GM11168 (cell line): ENCODE data around the gene FASTKD3.
"Not testable (repeated sequence)": the region's sequence is repeated elsewhere in the genome, so short reads cannot be mapped to it uniquely, and the experiment has no call there.

Experiments
- in situ Hi-C: fragments of 300-500 bp; cut with MboI; formaldehyde crosslinking; loops from one replicate; pipeline ENCODE4 v1.12.0; 2022; ENCODE audit warnings: low sequenced_read_pairs; ENCODE audit not compliant: unreplicated experiment

The FASTKD3 gene, protein sequence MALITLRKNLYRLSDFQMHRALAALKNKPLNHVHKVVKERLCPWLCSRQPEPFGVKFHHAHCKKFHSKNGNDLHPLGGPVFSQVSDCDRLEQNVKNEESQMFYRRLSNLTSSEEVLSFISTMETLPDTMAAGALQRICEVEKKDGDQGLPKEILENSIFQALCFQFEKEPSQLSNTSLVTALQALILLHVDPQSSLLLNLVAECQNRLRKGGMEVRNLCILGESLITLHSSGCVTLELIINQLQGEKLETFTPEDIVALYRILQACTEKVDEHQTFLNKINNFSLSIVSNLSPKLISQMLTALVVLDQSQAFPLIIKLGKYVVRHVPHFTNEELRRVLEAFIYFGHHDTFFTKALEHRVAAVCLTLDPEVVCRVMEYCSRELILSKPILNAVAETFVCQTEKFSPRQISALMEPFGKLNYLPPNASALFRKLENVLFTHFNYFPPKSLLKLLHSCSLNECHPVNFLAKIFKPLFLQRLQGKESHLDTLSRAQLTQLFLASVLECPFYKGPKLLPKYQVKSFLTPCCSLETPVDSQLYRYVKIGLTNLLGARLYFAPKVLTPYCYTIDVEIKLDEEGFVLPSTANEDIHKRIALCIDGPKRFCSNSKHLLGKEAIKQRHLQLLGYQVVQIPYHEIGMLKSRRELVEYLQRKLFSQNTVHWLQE

GRCh38 chr5:7868773-7869473, at the start of gene FASTKD3, which contains the start of gene MTRR:
FASTKD3 (minus strand) TSS chr5:7869031; CDS start chr5:7868083, 948 bp downstream.
MTRR (plus strand) TSS chr5:7869148; CDS start chr5:7870795, 1,647 bp downstream.
- in situ Hi-C loops = no loop called here

DNA sequence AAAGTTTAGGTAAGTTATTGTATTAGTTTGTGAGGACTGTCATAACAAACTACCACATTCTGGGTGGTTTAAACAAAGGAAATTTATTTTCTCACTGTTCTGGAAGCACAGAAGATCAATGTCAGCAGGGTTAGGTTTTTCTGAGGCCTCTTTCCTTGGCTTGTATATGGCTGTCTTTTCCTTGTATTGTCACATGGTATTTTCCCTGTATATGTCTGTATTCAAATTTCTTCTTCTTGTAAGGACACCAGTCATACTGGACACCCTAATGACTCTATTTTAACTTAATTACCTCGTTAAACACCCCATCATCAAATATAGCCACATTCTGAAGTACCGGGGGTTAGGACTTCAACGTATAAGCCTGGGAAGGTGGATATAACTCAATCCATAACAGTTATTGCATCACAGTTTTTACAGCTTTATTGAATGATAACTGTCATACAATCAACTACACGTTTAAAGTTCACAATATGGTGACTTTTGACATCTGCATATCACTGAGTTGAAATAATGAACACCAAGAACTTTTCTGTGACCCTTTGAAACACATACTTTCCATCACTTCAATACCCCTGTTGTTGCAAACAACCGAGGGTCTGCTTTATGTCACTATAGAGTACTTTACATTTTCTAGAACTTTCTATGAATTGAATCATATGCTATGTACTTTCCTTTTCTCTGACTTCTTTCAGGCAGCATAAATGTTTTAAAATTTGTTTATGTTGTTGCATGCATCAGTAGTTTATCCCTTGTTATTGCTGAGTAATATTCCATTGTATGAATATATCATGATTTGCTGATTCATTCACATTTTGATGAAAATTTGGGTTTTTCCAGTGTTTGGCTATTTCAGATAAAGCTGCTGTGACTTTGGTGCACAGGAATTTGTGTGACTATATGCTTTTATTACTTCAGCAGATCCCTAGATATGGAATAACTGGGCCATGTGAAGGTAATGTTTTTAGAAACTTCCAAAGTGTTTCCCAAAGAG, 48.6 kb upstream of the FASTKD3 start:
- in situ Hi-C loops = no loop called here

- in situ Hi-C loops = no loop called here
Measured at GRCh38 chr5:7916171-7916804, 47.5 kb upstream of the FASTKD3 start.

- in situ Hi-C loops = not testable (repeated sequence)
Measured at GRCh38 chr5:7911429-7911771, 42.6 kb upstream of the FASTKD3 start.

DNA sequence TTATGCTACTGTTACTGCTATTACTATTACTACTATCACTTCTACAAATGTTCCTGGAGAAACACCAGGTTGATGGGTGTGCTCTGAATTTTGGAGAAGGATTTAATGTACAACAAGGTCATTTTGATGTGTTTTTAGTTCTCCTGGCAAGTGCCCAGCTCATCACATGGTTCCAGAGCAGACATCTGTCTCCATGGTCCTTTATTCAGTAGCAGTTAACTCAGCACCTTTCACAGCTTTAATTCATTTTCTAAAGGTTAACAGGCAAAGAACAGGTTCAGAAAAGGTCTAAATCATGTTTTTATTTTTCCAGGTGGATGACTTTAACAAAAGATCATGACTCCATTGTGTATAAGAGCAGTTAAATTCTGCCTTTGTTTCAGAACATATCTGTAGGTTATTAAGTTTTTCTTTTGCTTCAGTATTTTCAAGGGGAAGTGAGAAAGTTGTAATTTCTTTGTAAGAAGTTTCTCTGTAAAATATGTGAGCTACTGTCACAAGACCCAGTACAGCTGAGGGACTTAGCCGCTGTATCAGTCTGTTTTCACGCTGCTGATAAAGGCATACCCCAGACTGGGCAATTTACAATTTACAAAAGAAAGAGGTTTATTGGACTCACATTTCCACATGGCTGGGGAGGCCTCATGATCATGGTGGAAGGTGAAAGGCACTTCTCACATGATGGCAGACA, 42.1 kb upstream of the FASTKD3 start:
- in situ Hi-C loops = no loop called here

GRCh38 chr5:7908317-7908716, 39.5 kb upstream of the FASTKD3 start:
- in situ Hi-C loops = no loop called here

GRCh38 chr5:7907612-7908011, 38.8 kb upstream of the FASTKD3 start:
- in situ Hi-C loops = no loop called here

GRCh38 chr5:7904170-7904569, 35.3 kb upstream of the FASTKD3 start:
- in situ Hi-C loops = no loop called here

DNA sequence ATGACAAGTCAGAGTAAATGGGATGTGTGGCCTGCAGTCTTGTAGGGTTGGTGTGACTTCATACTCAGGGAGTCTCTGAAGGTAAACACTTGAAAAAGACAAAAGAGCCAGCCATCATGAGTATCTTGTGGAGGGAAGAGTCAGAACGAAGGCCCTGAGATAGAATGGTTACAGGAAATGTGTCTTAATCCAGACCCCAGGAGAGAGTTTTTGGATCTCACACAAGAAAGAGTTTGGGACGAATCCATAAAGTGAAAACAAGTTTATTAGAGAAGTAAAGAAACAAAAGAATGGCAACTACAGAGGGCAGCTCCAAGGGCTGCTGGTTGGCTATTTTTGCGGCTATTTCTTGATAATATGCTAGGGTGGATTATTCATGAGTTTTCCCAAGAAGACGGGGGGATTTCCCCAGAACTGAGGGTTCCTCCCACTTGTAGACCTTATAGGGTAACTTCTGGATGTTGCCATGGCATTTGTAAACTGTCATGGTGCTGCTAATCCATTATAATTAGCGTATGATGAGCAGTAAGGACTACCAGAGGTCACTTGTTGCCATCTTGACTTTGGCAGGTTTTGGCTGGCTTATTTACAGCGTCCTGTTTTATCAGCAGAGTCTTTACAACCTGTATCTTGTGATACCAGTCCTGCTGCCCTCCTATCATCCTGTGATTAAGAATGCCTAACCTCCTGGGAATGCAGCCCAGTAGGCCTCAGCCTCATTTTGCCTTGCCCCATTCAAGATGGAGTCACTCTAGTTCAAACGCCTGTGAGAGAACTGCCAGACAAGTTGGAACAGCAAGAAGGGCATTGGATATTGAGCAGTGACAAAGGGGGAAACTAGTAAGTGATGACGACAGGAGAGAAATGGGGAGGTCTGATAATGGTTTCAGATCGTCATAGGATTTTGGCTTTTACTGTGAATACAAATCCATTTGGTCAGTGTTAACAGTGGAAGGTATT, 34.1 kb upstream of the FASTKD3 start:
- in situ Hi-C loops = no loop called here

DNA sequence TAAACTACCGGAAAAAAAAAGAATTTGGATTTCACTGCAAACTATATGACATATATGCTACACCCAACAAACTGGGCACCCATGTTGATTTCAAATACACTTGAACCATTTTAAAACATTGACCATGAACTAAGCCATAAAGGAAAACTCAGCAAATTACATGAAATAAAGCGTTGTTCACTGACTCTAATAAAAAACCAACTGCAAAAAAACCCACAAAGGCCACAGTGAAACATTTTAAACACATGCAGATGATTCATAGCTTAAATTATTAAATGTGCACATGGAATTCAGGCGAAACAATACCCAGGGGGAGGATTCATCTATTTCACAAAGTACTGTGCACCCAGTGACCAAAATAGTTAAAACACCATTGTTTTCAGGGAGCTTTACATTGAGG, 33.4 kb upstream of the FASTKD3 start:
- in situ Hi-C loops = no loop called here

DNA sequence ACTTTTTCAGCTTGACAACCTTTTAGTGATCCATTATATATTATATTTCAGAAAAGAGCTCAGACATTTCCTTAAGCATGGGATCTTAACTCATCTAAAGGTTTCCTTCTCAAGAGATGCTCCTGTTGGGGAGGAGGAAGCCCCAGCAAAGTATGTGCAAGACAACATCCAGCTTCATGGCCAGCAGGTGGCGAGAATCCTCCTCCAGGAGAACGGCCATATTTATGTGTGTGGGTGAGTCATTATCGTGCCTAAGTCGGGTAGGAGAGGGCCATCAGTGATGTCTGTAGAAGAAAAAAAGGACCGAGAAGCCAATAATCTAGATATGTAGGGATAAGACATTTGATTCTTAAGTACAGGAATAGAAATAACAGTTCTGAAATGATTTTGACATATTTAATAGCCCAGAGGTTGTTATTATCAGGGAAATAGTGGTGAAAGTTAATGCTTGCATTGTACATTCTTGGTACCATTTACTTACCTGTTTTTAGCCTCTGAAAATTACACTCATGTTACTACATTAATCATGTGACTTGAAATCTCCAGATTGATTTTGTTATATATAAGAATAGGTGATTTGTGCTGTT, 28.3 kb upstream of the FASTKD3 start:
- in situ Hi-C loops = no loop called here

DNA sequence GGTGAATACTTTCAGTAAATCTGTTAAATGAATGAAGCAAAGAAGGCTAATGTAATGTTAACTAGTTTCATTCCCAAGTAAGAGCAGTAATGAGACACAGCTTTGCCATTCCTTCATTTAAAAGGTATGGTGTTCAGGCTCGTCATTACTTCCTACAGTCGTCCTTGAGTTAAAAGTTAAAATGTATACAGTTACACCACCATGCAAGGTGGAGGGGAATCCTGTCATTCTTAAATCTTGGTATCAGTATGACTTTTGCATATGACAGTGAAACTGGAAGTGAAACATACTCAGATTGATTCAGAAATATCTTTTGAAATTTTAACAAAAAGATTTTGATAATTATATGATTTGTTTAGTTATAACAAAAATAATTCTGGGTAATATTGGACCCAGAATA, 26.0 kb upstream of the FASTKD3 start:
- in situ Hi-C loops = no loop called here

DNA sequence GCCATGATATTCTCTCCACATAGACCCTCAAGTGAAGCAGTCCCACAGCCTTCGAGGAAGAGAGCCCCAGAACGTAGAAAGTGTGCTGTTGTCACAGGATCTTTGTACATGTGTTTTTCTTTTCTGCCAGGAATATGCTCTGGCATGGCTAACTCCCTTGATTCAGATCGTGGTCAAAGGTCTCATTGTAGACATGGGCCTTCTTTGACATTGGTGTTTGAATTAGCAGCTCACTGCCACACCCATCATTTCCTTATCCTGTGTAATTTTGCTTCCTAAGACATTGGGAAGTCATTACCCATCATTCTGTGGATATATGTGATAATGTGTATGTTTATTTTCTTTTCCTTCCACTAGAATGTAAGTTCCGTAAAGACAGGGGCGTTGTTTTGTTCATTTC, 25.6 kb upstream of the FASTKD3 start:
- in situ Hi-C loops = no loop called here

GRCh38 chr5:7888901-7889300, 20.1 kb upstream of the FASTKD3 start:
- in situ Hi-C loops = no loop called here

DNA sequence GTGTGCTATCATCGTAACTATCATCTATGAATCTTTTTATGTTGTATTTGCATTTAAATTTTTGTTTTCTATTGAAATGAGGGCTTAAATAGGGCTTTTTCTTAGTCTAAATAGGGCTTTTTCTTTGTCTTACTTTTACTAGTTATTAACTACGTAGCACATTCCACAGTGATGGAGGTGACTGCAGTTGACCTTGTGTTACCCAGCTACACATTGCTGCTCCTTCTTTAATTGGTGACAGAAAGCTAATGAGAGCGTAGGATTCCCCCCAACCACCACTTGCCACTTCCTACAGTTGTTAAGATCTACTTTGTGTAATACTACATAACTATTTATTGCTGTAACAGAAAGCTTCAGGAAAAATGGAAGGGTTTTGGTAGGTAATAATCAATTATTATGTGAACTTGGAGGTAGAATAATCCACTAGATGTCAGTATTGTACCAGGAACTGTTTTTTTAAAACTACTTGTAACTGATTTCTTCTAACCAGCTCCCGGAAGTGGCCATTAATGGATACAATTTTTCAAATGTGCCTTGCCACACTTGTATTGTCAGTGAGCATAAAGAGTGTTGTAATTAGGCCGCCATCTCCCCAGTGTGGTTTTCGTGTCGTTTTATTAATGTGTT, 18.1 kb upstream of the FASTKD3 start:
- in situ Hi-C loops = no loop called here

GRCh38 chr5:7884491-7885267, 15.8 kb upstream of the FASTKD3 start:
- in situ Hi-C loops = no loop called here
